Astrocyte (in vitro differentiated cells and primary cell): ENCODE results near the gene ZNF502. TPM values are rescaled to one million over a fixed set of nuclear protein-coding genes. Genes with fewer than 3 reads are reported as not detected.

Experiments
- DNase-seq: peaks from one replicate; pipeline ENCODE4 v3.0.0-alpha.2; 2010; ENCODE audit warnings: low read depth
- FAIRE-seq: peaks from 2 replicates; lab custom pipeline; 2011; peaks lifted over from hg19 to GRCh38; lab: Jason Lieb, UNC
- H2AFZ ChIP-seq: 2 replicates; pipeline ENCODE4 v1.6.0; 2012; ENCODE audit warnings: low read depth, low read length, inconsistent platforms
- H3K27ac ChIP-seq: 2 replicates; pipeline ENCODE4 v1.5.1; 2011; ENCODE audit warnings: low read depth, low read length, inconsistent platforms
- H3K27me3 ChIP-seq: 2 replicates; pipeline ENCODE4 v1.6.0; 2011; ENCODE audit warnings: low read length, inconsistent platforms; ENCODE audit not compliant: insufficient read depth
- H3K36me3 ChIP-seq: 2 replicates; pipeline ENCODE4 v1.5.1; 2011; ENCODE audit warnings: low read length, inconsistent platforms; ENCODE audit not compliant: insufficient read depth
- H3K4me1 ChIP-seq: 2 replicates; pipeline ENCODE4 v1.5.1; 2011; ENCODE audit warnings: low read length, inconsistent platforms; ENCODE audit not compliant: insufficient read depth
- H3K4me2 ChIP-seq: 2 replicates; pipeline ENCODE4 v1.6.0; 2012; ENCODE audit warnings: low read length, inconsistent platforms
- H3K4me3 ChIP-seq: 2 replicates; pipeline ENCODE4 v1.5.1; 2011; ENCODE audit warnings: low read depth, mild to moderate bottlenecking, low read length, inconsistent platforms; ENCODE audit not compliant: insufficient read depth
- H3K79me2 ChIP-seq: 2 replicates; pipeline ENCODE4 v1.6.0; 2012; ENCODE audit warnings: mild to moderate bottlenecking, low read length, inconsistent platforms; ENCODE audit not compliant: insufficient read depth
- H3K9ac ChIP-seq: 2 replicates; pipeline ENCODE4 v1.6.0; 2012; ENCODE audit warnings: mild to moderate bottlenecking, low read length, inconsistent platforms
- H3K9me3 ChIP-seq: 2 replicates; pipeline ENCODE4 v1.5.1; 2012; ENCODE audit warnings: low read depth, mild to moderate bottlenecking, low read length, inconsistent platforms; ENCODE audit not compliant: insufficient read depth
- H4K20me1 ChIP-seq: 2 replicates; pipeline ENCODE4 v1.6.0; 2012; ENCODE audit warnings: low read length, inconsistent platforms; ENCODE audit not compliant: insufficient read depth
- H3K27ac Mint-ChIP-seq: one replicate; pipeline ENCODE4 v1.8.0; 2021; ENCODE audit warnings: mild to moderate bottlenecking, mixed read lengths; ENCODE audit not compliant: unreplicated experiment
- H3K27me3 Mint-ChIP-seq: one replicate; pipeline ENCODE4 v1.8.0; 2021; ENCODE audit warnings: low read depth, mixed read lengths; ENCODE audit not compliant: unreplicated experiment
- H3K36me3 Mint-ChIP-seq: one replicate; pipeline ENCODE4 v1.8.0; 2021; ENCODE audit warnings: low read depth, mixed read lengths; ENCODE audit not compliant: unreplicated experiment
- H3K4me1 Mint-ChIP-seq: one replicate; pipeline ENCODE4 v1.8.0; 2021; ENCODE audit warnings: low read depth, mixed read lengths; ENCODE audit not compliant: unreplicated experiment
- H3K4me3 Mint-ChIP-seq: one replicate; pipeline ENCODE4 v1.8.0; 2021; ENCODE audit warnings: mild to moderate bottlenecking, moderate library complexity, mixed read lengths; ENCODE audit not compliant: unreplicated experiment
- H3K9me3 Mint-ChIP-seq: one replicate; pipeline ENCODE4 v1.8.0; 2021; ENCODE audit warnings: mild to moderate bottlenecking, mixed read lengths; ENCODE audit not compliant: unreplicated experiment
- EZH2 ChIP-seq: IDR thresholded peaks from 2 replicates; pipeline ENCODE4 v1.6.1; 2012; ENCODE audit warnings: mild to moderate bottlenecking, low read length, inconsistent platforms; ENCODE audit not compliant: insufficient read depth
- total RNA-seq: library from RNA; stranded (reverse); gene quantifications from 2 replicates; pipeline ENCODE4 v1.2.1, GENCODE V29; 2021
- TF ChIP-seq, protein P1 (sequence below): IDR thresholded peaks from 2 replicates; pipeline ENCODE4 v1.5.1; 2011; ENCODE audit warnings: low read depth, mild to moderate bottlenecking, inconsistent platforms, low read length, moderate library complexity; ENCODE audit not compliant: insufficient read depth

ZNF502 gene
- total RNA-seq, 1 donor from 2014 or later: 1.9 TPM

DNA sequence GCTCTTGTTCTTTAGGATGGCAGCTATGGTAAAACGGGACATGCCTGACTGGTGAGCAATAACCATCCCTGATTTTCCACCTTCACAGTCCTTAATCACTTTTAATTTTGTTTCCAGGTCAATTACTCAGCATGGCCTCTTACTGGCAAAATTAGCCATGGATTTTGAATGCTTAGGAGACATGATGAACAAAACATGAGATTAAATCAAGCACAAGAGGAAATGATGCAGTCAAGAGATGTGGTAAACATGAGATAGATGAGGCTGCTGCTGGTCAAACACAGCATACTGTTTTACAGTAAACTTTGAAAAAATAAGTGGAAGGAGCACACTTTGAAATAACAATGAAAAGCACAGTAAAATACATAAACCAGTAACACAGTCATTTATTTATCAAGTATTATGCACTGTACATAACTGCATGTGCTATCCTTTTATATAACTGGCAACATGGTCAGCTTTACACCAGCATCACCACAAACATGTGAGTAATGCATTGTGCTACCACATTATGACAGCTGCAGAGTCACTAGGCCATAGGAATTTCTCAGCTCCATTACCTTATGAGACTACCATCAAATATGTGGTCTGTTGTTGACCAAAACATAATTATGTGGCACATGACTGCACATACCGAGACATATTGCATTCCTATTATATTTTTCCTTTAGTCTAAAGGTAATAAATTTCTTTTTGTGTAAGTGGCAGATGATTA, 30.1 kb upstream of the ZNF502 start:
- no peak overlapping the region for H3K4me3 Mint-ChIP-seq
- H3K36me3 Mint-ChIP-seq: peaks cover 40% of the 10 kb centered on the region
- Histone ChIP-seq H3K9me3 (peaks cover 17% of the 10 kb centered on the region), H4K20me1 (no peaks in the 10 kb centered on the region), H3K27me3 (no peaks in the 10 kb centered on the region), H3K79me2 (no peaks in the 10 kb centered on the region), H2AFZ (no peak overlapping the region), H3K9ac (no peak overlapping the region), H3K27ac (no peak overlapping the region), H3K4me2 (no peak overlapping the region), H3K4me3 (no peak overlapping the region), H3K36me3 (no peaks in the 10 kb centered on the region), H3K4me1 (no peaks in the 10 kb centered on the region)
- no peaks in the 10 kb centered on the region for H3K27me3 Mint-ChIP-seq
- peak; percentile 73 for FAIRE-seq
- peak overlapping the region; percentile 34 for H3K27ac Mint-ChIP-seq
- H3K9me3 Mint-ChIP-seq: peaks cover 32% of the 10 kb centered on the region
- TF ChIP-seq, protein P1, sequence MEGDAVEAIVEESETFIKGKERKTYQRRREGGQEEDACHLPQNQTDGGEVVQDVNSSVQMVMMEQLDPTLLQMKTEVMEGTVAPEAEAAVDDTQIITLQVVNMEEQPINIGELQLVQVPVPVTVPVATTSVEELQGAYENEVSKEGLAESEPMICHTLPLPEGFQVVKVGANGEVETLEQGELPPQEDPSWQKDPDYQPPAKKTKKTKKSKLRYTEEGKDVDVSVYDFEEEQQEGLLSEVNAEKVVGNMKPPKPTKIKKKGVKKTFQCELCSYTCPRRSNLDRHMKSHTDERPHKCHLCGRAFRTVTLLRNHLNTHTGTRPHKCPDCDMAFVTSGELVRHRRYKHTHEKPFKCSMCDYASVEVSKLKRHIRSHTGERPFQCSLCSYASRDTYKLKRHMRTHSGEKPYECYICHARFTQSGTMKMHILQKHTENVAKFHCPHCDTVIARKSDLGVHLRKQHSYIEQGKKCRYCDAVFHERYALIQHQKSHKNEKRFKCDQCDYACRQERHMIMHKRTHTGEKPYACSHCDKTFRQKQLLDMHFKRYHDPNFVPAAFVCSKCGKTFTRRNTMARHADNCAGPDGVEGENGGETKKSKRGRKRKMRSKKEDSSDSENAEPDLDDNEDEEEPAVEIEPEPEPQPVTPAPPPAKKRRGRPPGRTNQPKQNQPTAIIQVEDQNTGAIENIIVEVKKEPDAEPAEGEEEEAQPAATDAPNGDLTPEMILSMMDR: no peak
- TF ChIP-seq EZH2: no peak
- peaks cover 5% of the 10 kb centered on the region for H3K4me1 Mint-ChIP-seq
- DNase-seq: peak; percentile 82

- DNase-seq (peak; percentile 87), FAIRE-seq (no peak)
- H3K27me3 ChIP-seq: no peaks in the 10 kb centered on the region
- H3K79me2 ChIP-seq: no peaks in the 10 kb centered on the region
- no peaks in the 10 kb centered on the region for H3K36me3 ChIP-seq
- TF ChIP-seq, protein P1: no peak
- TF ChIP-seq EZH2: no peak
- H3K27ac ChIP-seq: no peak overlapping the region
- Mint-ChIP-seq H3K4me1 (peaks cover 5% of the 10 kb centered on the region), H3K27me3 (peaks cover 10% of the 10 kb centered on the region), H3K36me3 (peaks cover 38% of the 10 kb centered on the region), H3K9me3 (peaks cover 42% of the 10 kb centered on the region), H3K27ac (peak overlapping the region; percentile 75), H3K4me3 (peak overlapping the region; percentile 91)
- H4K20me1 ChIP-seq: no peaks in the 10 kb centered on the region
- no peaks in the 10 kb centered on the region for H3K4me1 ChIP-seq
- H2AFZ ChIP-seq: peak overlapping the region; percentile 69
- H3K4me3 ChIP-seq: peak overlapping the region; percentile 59
- peak overlapping the region; percentile 63 for H3K9ac ChIP-seq
- peaks cover 17% of the 10 kb centered on the region for H3K9me3 ChIP-seq
- peak overlapping the region; percentile 85 for H3K4me2 ChIP-seq
Observed at GRCh38 chr3:44685128-44685800, 27.2 kb upstream of the ZNF502 start.

- Mint-ChIP-seq H3K4me1 (peaks cover 5% of the 10 kb centered on the region), H3K4me3 (no peak overlapping the region), H3K9me3 (peaks cover 37% of the 10 kb centered on the region), H3K27me3 (peaks cover 28% of the 10 kb centered on the region), H3K27ac (no peak overlapping the region), H3K36me3 (peaks cover 25% of the 10 kb centered on the region)
- no peak overlapping the region for H3K4me3 ChIP-seq
- H3K79me2 ChIP-seq: no peaks in the 10 kb centered on the region
- no peak for FAIRE-seq
- H3K9ac ChIP-seq: no peak overlapping the region
- no peak overlapping the region for H3K27ac ChIP-seq
- no peaks in the 10 kb centered on the region for H3K36me3 ChIP-seq
- H3K9me3 ChIP-seq: peaks cover 9% of the 10 kb centered on the region
- H2AFZ ChIP-seq: no peak overlapping the region
- no peak for DNase-seq
- H3K4me2 ChIP-seq: no peak overlapping the region
- no peaks in the 10 kb centered on the region for H4K20me1 ChIP-seq
- TF ChIP-seq, protein P1: no peak
- TF ChIP-seq EZH2: no peak
- no peaks in the 10 kb centered on the region for H3K4me1 ChIP-seq
- no peaks in the 10 kb centered on the region for H3K27me3 ChIP-seq
Observed at GRCh38 chr3:44687898-44688297, 24.6 kb upstream of the ZNF502 start.
